ENCODE data around the gene DHX15.

GRCh38 chr4:24550441-24551175 is 33.7 kb downstream of the DHX15 start:
- TF ChIP-seq LEF1 (IDR thresholded peaks at IDR 0.05; ENCODE audit: borderline replicate concordance): no peak
- no peak for TF ChIP-seq NFRKB (IDR thresholded peaks at IDR 0.05)
- no peak for TF ChIP-seq CTBP1 (IDR thresholded peaks at IDR 0.05; ENCODE audit: borderline replicate concordance)
- no peak for TF ChIP-seq FOXK2 (IDR thresholded peaks at IDR 0.05)
